ENCODE results near the gene MAZ.

The MAZ gene

DNA sequence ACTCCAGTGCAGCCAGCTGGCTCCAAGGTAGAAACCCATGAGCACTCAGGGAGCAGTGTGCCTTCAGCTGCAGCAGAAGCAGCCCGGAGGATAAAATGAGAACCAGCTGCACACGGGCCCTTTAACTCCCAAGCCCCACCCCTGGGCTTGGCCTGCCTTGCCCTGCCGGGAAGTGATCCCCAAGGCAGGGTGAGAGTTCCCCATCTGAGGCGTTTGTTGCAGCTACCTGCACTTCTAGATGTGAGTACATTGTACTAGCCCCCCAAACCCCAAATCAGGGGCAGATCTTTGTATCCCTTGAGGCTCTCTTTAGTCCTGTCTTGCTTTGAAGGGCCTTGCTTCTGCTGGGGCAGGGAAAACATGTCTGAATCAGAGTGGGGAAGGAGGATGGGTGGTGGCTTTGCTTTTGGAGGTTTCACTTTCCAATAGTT lies 14.0 kb downstream of the MAZ start, which contains the start of gene MVP:
TSS of gene MVP (plus strand) at position 192 of the 431 bp plus-strand sequence. CDS start 10,088 bp downstream, outside the sequence.
- H3K79me2 ChIP-seq (ENCODE audit: insufficient read depth, low read depth), result peaks cover 27% of the 10 kb centered on the region
- no peaks in the 10 kb centered on the region for H3K27me3 ChIP-seq (ENCODE audit: insufficient read depth, low read depth)
- peak within 1 kb of the TSS; percentile 11; the same call in 1 of the 2 replicates for H3K9ac ChIP-seq
- peaks cover 68% of the 10 kb centered on the region for H3K4me1 ChIP-seq (ENCODE audit: low read depth, poor library complexity, severe bottlenecking)
- no peaks in the 10 kb centered on the region for H4K20me1 ChIP-seq (ENCODE audit: insufficient read depth)
- H3K4me2 ChIP-seq, result peak within 1 kb of the TSS; percentile 65
- peak within 1 kb of the TSS; percentile 36 for H3K27ac ChIP-seq
- H3K36me3 ChIP-seq (ENCODE audit: insufficient read depth), result no peaks in the 10 kb centered on the region
- no peak within 1 kb of the TSS for H3K4me3 ChIP-seq (IDR thresholded peaks at IDR 0.05; ENCODE audit: insufficient read depth, low read depth, low read length)
- H2AFZ ChIP-seq (ENCODE audit: low read depth), result 0 out of 2 replicates have a peak within 1 kb of the TSS, but pooled peaks have one; percentile 23
- TF ChIP-seq, protein P1, sequence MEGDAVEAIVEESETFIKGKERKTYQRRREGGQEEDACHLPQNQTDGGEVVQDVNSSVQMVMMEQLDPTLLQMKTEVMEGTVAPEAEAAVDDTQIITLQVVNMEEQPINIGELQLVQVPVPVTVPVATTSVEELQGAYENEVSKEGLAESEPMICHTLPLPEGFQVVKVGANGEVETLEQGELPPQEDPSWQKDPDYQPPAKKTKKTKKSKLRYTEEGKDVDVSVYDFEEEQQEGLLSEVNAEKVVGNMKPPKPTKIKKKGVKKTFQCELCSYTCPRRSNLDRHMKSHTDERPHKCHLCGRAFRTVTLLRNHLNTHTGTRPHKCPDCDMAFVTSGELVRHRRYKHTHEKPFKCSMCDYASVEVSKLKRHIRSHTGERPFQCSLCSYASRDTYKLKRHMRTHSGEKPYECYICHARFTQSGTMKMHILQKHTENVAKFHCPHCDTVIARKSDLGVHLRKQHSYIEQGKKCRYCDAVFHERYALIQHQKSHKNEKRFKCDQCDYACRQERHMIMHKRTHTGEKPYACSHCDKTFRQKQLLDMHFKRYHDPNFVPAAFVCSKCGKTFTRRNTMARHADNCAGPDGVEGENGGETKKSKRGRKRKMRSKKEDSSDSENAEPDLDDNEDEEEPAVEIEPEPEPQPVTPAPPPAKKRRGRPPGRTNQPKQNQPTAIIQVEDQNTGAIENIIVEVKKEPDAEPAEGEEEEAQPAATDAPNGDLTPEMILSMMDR (conservative IDR thresholded peaks at IDR 0.05; ENCODE audit: low read depth, low read length), result no peak

DNA sequence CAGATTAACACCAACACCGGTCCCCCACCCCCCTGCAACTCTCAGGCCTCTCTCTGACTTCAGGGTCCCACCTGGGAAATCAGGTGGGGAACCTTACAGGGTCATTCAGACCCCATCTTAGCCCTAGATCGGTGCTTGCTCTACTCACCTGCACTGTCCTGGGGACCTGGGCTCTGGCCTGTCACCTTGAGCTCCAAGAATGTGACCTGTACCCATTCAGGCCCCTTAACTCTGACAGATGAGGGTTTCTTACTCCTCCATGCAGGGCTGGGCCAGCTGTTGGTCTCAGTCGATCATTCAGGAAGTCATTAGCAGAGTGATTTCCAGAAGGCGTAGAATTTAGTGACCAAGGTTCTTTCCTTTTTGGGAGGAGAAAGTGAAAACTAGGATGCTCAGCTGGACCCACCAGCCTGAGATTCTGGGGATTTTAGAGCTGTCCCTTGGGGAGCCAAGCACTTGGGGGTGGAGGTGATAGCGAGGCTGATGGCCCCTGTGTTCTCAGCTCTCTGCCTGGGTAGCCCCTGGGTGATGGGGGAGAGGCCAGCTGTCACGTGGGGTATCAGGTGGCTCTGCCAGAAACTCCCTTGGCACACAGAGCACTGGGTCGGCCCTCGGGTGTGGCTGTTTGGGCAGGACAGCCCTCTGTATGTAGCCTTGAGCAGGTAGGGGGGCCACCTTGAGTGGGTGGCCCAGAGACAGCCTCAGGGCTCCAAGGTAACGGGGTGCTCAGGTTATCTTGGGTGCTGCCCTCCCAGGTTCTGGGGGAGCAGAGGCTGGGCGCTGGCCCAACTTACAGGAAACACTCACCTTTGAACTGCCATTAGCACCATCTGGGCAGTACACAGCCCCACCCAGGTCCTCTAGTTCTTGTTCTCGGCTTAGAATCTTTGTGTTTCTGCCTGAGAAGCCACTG lies 14.7 kb downstream of the MAZ start:
- TF ChIP-seq, protein P1 (conservative IDR thresholded peaks at IDR 0.05; ENCODE audit: low read depth, low read length), result no peak
- peak overlapping the region; percentile 36 for H3K27ac ChIP-seq
- H3K9ac ChIP-seq, result peak overlapping the region; percentile 11; the same call in 1 of the 2 replicates

DNA sequence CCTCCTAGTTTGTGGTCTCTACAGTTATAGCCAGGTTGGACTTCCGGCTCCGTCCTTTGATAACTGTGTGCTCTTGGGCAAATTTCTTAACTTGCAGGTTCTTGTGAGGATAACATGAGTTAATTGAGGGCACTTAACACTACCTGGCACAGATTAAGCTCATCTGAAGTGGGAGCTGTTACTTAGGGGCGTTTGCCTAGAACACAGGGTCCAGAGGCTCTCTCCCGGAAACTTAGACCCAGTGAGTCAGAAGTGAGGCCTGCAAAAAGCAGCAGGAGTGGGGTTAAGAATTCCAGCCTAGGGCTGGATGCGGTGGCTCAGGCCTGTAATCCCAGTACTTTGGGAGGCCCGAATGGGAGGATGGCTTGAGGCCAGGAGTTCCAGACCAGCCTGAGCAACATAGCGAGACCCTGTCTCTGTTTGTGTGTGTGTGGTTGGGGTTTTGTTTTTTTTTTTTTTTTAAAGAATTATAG lies 15.3 kb downstream of the MAZ start:
- Histone ChIP-seq H2AFZ (ENCODE audit: low read depth) (no peak overlapping the region), H3K4me3 (IDR thresholded peaks at IDR 0.05; ENCODE audit: insufficient read depth, low read depth, low read length) (no peak overlapping the region), H3K27ac (peak overlapping the region; percentile 36), H4K20me1 (ENCODE audit: insufficient read depth) (no peaks in the 10 kb centered on the region), H3K4me1 (ENCODE audit: low read depth, poor library complexity, severe bottlenecking) (peaks cover 73% of the 10 kb centered on the region), H3K9ac (peak overlapping the region; percentile 11; the same call in 1 of the 2 replicates), H3K27me3 (ENCODE audit: insufficient read depth, low read depth) (no peaks in the 10 kb centered on the region), H3K4me2 (peak overlapping the region; percentile 65), H3K79me2 (ENCODE audit: insufficient read depth, low read depth) (peaks cover 27% of the 10 kb centered on the region), H3K36me3 (ENCODE audit: insufficient read depth) (no peaks in the 10 kb centered on the region)
- TF ChIP-seq, protein P1 (conservative IDR thresholded peaks at IDR 0.05; ENCODE audit: low read depth, low read length), result no peak

More for the DNA sequence above, 14.7 kb downstream of the MAZ start:
- peaks cover 72% of the 10 kb centered on the region for H3K4me1 ChIP-seq (ENCODE audit: low read depth, poor library complexity, severe bottlenecking)
- no peaks in the 10 kb centered on the region for H3K27me3 ChIP-seq (ENCODE audit: insufficient read depth, low read depth)
- H3K36me3 ChIP-seq (ENCODE audit: insufficient read depth), result no peaks in the 10 kb centered on the region
- no peak overlapping the region for H3K4me3 ChIP-seq (IDR thresholded peaks at IDR 0.05; ENCODE audit: insufficient read depth, low read depth, low read length)
- H4K20me1 ChIP-seq (ENCODE audit: insufficient read depth), result no peaks in the 10 kb centered on the region
- peaks cover 27% of the 10 kb centered on the region for H3K79me2 ChIP-seq (ENCODE audit: insufficient read depth, low read depth)
- H2AFZ ChIP-seq (ENCODE audit: low read depth), result no peak overlapping the region
- H3K4me2 ChIP-seq, result peak overlapping the region; percentile 65

DNA sequence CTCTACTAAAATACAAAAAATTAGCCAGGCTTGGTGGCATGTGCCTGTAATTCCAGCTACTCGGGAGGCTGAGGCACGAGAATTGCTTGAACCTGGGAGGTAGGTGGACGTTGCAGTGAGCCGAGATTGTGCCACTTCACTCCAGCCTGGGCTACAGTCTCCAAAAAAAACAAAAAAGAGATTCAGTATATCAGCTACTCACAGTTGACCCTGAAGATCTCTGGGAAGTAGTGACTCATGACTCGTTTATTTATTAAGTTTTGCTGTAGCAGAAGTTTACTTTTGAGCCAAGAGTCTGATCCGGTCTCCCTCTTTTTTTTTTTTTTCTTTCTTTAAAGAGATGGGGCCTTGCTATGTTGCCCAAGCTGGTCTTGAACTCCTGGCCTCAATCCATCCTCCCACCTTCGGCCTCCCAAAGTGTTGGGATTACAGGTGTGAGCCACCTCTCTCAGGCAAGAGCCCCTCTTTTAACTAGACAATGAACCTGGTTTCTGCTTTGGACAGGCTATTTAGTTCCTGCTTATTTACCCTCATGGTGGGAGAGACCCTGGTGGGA lies 18.3 kb downstream of the MAZ start:
- Histone ChIP-seq H3K9ac (no peak overlapping the region), H3K36me3 (ENCODE audit: insufficient read depth) (no peaks in the 10 kb centered on the region), H3K79me2 (ENCODE audit: insufficient read depth, low read depth) (peaks cover 3% of the 10 kb centered on the region; the same call in 1 of the 2 replicates), H3K27me3 (ENCODE audit: insufficient read depth, low read depth) (no peaks in the 10 kb centered on the region), H3K4me2 (peak overlapping the region; percentile 74), H4K20me1 (ENCODE audit: insufficient read depth) (no peaks in the 10 kb centered on the region), H3K4me3 (IDR thresholded peaks at IDR 0.05; ENCODE audit: insufficient read depth, low read depth, low read length) (no peak overlapping the region), H3K4me1 (ENCODE audit: low read depth, poor library complexity, severe bottlenecking) (peaks cover 49% of the 10 kb centered on the region), H2AFZ (ENCODE audit: low read depth) (peak overlapping the region; percentile 51), H3K27ac (peak overlapping the region; percentile 42)
- TF ChIP-seq, protein P1 (conservative IDR thresholded peaks at IDR 0.05; ENCODE audit: low read depth, low read length), result no peak
